ENCODE measurements around the gene SORCS2. TPM values are rescaled to one million over a fixed set of nuclear protein-coding genes. Genes with fewer than 3 reads are reported as not detected.

SORCS2 gene
- polyA plus RNA-seq, 1 donor = 8.5 TPM

DNA sequence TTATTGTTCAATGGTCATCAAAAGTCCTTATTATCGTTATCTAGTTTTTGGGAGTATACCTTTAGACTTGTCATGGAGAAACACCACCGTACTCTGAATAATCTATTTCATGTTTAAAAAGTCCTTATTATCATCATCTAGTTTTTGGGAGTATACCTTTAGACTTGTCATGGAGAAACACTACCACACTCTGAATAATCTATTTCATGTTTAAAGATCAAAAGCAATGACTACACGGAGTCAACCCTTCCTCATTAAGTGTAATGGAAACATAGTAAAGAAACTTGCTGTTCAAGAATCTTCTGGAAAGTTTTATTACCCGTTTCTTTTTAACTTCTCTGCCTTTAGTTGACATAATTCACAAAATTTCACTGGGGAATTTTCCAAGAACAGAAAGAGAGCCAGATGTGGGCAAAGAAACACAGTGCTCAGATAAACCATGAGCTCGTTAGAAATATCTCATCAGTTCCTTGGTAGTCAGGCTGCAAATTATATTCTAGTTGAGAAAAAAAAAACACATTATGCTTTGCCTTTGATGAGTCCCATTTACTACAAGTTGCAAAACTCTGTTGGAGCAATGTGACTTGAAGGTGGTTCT is 588.5 kb downstream of the SORCS2 start:
- DNase-seq = no peak

DNA sequence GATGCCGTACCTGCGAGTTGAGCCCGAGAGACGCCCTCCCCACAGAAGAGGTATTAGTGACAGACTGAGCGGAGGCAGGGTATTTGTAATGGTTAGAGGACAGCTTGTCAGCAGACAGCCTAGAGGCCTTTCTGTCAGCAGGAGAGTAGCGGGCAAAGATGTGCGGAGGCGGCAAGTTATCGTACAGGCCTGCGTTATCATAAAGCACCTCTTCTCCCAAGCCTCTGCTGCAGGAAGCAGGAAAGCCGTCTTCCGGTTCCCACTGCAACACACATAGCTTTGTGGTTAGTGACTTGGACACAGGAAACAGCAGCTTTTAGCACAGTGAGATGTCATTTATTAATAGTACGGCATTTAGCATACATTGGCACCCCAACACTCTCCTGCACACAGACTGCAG is 589.0 kb downstream of the SORCS2 start:
- DNase-seq = no peak

DNA sequence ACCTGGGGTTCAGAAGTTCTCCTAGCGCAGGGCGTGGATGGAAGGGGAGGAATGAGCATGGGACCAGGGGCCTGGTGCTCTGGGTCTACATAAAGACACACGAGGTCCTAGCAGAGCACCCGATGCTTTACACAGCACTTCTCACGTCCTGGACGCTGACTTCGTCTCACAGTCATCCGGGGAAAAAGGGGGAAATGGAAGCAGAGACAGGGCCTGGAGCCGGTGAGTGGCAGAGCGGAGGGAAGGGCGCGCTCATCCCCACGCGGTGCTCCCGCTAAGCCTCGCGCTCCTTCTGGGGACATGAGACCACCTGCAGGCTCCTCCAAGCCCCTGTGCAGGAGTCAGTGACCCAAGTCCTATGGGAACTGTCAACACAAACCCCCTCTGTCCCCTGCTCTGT is 589.7 kb downstream of the SORCS2 start:
- DNase-seq = no peak

DNA sequence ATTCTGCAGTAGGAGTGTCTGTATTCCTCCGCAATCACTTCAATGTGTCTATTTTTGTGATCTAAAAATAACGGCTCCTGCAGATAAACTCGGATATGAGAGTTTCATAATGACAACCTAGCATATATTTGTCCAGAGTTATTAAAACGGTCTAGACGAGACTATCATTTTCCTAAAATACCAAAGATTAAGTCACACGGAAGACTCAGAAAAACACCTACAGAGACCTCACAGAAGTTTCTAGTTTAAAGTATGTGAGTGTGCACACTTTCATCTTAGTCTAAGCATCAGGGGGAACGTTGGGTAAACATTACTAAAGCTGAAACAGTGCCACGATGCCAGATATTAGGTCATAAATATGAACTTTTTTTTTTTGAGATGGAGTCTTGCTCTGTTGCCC is 590.4 kb downstream of the SORCS2 start:
- no peak for DNase-seq

DNA sequence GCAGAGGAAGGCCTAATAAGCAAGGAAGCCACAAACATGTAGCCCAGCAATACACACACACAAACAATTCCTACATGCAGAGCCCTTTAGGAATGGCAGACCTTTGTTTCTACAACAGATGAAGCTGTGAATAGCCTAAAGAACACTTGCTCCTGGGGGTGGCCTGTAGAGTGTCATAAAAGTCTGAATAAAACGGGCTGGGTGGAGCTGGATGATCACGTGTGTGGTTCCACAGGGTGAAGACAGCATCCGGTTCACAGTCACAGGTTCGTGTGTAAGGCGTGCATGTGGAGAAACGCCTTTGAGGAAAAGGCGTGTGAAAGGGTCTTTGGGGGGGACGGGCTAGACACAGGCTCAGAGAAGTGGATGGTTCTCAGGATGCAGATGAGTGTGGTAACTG is 591.2 kb downstream of the SORCS2 start:
- no peak for DNase-seq

DNA sequence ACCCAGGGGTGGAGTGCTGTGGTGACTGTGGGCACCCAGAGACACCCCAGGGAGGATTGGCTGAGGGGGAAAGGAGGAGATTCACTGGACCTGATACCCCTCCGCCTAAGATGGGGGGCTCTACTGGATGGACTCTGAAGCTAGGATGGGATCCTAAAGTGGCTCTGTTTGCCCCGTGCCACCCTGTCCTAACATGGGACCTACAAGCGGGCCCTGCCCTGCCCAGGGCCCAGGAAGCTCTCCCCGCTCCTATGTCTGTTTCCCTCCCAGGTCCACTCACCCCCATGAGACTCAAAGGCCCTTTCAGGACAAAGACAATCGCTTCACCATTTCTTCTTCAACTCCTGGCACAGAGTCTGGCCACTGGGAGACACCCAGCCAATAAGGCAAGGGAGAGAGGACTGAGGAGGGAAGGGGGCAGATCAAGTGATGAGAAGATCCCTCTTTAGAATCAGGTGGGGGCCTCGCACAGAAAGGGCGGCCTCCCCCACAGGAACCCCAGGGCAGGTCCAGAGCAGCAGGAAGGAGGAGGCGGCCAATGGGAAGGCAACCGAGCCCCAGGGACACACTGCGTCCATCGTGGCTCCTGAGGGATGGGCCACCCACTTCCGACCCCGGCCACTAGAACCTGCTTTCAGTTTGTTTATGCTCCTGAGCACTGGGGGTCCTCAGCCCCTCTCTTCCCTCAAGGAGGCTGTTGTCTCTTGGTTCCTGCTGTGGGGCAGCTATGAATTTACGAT is 592.0 kb downstream of the SORCS2 start:
- DNase-seq = no peak

DNA sequence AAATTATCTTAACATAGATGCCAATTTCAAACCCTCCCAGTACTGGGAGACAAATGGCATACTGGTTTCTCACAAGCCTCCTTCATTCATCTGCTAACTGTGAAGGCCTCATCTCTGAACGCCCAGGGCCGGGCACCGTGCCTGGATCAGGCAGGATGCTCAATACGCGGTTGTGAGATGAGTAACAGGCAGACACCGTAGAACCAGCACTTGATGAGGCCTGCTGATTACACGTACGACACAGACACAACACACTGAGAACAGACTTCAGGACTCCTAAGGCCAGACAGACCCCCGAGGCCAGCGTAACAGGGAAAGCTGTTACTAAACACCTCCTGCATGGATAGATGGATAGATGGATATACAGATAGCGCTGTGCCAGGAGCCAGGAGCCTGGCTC is 592.7 kb downstream of the SORCS2 start:
- no peak for DNase-seq

DNA sequence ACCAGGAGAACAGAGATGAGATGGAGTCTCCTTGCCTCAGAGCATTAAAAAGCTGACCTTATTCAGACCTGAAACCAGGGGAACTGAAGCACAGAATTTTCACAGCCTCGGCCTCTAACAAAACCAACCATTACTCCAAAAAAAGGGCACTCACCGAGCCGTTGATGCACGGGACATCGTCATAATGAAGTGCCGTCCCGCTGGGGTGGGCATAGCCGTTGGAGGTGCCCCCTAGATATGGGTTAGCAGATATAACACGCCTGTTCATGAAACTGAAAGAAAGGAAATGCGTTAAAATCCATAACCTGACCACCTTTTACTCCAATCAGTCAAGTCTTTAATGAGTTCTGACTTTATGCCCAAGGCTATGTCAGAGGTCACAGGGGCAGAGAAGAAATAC is 593.7 kb downstream of the SORCS2 start:
- DNase-seq = no peak

DNA sequence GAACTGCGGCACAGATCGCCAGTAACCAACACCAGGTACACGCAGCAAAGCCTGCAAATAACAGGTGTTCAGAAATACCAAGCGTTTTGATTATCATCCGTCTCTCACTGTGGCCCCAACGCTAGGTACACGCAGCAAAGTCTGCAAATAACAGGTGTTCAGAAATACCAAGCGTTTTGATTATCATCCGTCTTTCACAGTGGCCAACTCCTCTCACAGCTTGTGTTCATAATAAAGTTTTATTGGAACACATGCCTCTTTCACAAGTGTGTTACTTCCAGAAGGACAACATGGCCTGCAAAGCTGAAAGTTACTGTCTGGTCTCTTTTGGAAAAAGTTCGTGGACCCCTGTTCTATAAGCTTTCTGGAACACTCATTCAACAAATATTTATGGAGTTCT is 594.2 kb downstream of the SORCS2 start:
- DNase-seq = no peak

DNA sequence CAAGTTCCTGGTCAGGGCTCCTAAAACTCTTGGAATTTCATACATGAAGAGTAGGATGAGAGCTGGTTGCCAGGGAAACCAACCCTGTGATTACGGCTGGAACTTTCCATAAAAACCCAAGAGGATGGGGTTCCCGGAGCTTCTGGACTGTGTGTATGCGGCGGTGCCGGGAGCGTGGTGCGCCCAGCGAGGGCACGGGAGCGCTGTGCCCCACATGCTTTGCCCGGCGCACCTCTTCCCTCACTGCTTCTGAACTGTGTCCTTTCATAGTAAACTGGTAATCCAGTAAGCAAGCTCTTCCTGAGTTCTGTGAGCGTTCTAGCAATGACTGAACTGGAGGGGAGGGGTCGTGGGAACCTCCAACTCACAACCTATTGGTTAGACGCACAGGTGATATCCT is 594.7 kb downstream of the SORCS2 start:
- no peak for DNase-seq

DNA sequence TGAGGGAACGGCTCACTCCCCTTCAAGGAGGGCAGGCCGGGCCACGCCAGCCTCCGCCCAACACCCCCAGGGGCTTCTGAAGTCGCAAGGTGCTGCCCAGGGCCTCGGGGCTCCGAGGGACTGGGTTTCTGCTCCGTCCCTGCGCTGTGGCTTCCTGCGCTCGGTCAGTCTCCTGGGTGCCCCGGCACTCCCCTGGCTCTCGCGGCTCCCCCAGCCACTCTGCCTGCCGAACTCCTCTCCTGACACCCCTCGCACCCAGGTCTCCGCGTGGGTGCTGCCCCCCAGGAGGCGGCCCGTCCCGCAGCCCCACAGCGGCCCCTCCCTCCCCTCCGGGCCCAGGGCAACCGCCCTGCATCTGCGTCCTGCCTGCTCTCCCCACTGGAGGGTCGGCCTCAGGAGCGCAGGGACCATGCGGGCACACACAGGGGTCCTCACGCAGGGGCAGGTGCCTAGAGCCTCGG is 595.4 kb downstream of the SORCS2 start:
- DNase-seq = no peak

DNA sequence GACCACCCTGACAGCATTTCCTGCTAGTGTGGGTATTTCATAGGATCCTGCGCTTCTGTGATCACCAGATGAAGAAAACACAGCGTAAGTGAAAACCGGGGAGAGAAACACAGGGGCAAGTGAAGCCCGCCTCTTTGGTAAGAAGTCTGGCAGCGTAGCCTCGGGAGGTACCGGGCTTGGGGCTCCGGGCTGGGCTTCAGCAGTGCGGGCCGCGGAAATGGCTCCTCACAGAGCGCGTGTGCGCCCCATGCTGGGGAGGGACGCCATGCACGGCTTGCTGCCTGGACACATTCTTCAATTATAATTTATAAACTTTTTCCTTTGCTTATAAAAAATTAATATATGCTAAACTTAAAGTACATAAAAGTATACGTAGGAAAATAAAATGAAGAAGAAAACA is 595.9 kb downstream of the SORCS2 start:
- no peak for DNase-seq

DNA sequence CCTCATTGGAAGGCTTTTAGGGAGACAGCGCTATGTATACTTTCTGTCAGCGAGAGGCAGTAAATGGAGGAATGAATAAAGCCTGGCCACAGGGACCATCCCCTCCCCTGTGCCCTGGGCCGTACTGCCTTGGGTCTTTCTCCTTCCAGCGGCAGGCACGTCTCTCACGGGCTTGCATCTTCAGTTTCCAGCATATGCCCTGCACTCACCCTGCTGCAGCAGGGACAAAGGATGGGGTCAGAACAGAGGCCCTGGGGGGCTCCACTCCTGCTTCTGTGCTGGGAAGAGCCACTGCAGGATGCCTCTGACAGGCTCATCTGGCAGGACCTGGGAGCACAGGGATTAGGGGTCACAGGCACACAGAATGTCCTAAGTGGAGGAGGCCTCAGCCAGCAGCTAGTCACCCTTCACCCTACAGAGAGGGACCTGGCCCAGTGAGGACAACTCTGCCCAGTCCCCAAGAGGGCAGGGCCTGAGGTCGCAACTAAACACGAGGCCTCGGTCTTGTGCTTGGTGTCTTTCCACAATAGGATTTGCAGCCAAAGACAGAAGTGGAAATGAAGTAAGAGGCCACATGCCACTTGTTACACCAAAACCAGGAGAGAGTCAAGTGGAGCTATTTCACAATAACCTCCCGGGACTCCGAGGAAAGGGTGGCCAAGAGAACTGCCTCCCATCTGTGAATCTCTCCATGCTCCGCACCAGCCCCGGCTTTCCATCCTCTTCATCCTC is 596.5 kb downstream of the SORCS2 start:
- DNase-seq = no peak

DNA sequence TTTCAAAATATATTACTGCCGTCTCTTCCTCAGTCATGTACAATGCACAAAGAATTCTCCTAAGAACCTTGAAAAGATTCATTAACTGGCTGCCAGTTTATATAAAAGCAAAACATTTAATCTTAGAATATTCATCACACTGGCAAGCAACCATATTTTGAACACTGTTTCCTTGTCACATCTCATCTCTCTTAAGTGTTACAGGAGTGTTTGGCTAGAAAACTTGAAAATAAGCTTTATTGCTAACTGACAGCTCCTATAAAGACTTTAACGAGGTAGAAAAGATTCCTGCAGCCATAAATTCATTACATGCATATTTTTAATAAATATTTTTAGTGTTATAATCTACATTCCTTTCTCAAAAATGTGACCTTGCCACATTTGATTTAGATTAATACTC is 597.7 kb downstream of the SORCS2 start:
- DNase-seq = no peak

DNA sequence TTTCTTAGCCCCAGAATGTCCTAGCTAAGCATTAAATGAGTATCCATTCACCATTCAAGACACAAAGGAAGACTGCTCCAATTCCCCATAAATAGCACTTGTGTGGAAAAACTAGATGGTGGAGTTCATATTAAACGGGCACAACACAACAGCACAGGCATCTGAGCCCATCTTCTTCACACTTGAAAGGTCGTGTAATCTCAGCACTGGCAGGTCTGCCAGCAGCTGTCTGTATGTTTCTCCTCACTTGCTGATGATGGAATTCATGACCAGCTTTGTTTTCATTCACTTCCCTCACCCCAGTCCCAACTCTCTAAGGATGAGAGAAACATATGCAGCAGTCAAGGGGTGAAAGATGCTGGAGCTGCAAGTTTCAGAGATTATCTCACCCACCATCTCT is 598.7 kb downstream of the SORCS2 start:
- DNase-seq = no peak

Other genes starting within 250 kb of the SORCS2 start
- 19.1 TPM for gene TADA2B, start 149.2 kb upstream of the SORCS2 start, polyA plus RNA-seq (ENCODE audit: insufficient read length)
- 32.6 TPM for gene GRPEL1, start 124.5 kb upstream of the SORCS2 start, polyA plus RNA-seq (ENCODE audit: insufficient read length)
- gene PSAPL1, start 242.4 kb downstream of the SORCS2 start, polyA plus RNA-seq (ENCODE audit: insufficient read length) = not detected